ENCODE data around the gene CPA2.
"Not testable (repeated sequence)": the region's sequence is repeated elsewhere in the genome, so short reads cannot be mapped to it uniquely, and the experiment has no call there.

Gene CPA2

GRCh38 chr7:130321542-130322229, 55.0 kb downstream of the CPA2 start:
- not testable (repeated sequence) for DNase-seq

DNA sequence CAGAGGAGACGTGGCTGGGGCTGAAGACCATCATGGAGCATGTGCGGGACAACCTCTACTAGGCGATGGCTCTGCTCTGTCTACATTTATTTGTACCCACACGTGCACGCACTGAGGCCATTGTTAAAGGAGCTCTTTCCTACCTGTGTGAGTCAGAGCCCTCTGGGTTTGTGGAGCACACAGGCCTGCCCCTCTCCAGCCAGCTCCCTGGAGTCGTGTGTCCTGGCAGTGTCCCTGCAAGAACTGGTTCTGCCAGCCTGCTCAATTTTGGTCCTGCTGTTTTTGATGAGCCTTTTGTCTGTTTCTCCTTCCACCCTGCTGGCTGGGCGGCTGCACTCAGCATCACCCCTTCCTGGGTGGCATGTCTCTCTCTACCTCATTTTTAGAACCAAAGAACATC, 56.0 kb downstream of the CPA2 start:
- DNase-seq, result no peak

GRCh38 chr7:130324306-130324943, 57.8 kb downstream of the CPA2 start:
- DNase-seq, result no peak

DNA sequence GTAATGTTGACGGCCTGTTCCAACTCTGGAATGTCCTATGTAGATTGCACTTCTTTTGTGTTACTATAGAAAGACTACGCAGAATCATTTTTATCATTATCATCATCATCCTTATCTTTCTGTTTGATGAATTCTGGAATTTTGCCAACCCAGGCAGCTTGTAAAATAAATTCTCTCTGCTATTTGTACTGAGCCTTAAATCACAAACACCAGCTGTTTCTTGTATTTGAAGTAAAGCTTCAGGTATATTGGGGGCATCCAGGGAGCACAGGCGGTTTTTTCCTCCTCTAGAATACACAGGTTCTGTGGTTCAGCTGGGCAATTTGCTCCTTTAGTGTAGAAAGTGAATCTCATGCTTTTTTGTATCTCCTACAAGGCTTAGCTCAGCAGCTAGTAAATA, 63.0 kb downstream of the CPA2 start:
- no peak for DNase-seq

DNA sequence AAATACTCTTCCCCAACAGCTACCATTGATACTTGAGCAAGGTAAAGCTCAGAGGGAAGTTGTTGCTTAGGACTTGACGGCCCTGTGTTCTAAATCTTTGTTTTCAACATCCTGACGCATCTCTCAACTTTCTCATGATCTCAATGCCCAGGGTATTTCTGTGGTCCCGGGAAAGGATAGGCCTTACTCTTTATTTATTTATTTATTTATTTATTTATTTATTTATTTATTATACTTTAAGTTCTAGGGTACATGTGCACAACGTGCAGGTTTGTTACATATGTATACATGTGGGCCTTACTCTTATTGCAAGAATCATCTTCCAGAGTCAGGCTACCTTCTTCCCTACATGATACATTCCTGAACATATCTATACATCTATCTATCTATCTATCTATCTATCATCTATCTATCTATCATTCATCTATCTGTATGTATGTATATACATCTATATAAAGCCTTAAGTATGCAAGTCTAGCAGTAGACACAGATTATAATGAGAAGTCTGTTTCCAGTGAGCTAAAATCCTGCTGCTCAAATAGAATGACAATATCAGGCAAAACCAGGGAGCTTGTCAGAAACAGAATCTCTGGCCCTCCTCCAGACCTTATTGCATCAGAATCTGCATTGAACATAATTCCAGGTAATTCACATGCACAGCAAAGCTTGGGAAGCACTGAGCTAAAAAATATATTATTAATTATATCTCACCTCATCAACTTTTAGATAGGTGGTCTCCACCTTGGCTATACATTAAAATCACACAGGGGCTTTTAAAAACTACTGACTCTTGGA, 65.8 kb downstream of the CPA2 start:
- DNase-seq, result no peak

- DNase-seq, result no peak
These were observed 67.2 kb downstream of the CPA2 start for GRCh38 chr7:130333832-130334231.

DNA sequence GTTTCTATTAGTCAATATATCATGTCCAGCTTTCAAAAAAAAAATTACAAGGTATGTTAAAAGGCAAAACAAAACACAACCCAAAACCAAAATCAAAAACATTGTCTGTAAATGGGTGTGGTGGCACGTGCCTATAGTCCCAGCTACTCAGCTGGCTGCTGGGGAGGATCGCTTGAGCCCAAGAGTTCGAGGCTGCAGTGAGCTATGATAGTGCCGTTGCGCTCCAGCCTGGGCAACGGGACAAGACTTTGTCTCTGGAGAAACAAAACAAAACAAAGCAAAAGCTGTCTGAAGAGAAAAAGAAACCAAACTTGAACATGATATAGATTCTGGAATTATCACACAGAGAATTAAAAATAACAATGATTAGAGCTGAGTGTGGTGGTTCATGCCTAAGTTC, 67.6 kb downstream of the CPA2 start:
- no peak for DNase-seq

GRCh38 chr7:130337410-130337971, 70.8 kb downstream of the CPA2 start:
- DNase-seq, result no peak

DNA sequence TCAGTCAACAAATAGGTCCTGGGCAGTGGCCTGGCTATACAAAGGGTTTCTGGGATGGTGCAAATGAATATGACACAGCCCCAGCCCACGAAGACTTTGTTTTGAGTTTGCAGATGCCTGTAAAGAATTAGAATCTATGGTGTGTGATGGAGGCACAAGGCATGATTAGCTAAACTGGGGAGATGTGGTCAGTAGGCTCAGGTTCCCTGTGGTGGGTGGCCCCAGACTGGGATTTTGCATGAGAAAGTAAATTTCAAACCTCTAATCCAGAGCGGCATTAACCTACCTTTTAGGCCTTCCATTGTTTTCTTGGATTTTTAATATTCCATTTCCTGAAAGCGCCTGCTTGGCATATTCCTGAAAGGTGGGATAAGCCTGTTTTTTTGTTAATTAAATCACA, 71.6 kb downstream of the CPA2 start:
- no peak for DNase-seq

All from CD4-positive, alpha-beta T cell treated with Interleukin-4 for 1 hour (primary cell).